ENCODE measurements around the gene ZBTB16. TPM values are rescaled to one million over a fixed set of nuclear protein-coding genes. Genes with fewer than 3 reads are reported as not detected.

The ZBTB16 gene
- total and polyA plus RNA-seq, 2 of the 13 experiments (the other 11 are each of a cell fraction or from before 2014, with no cell fraction given) = not detected

GRCh38 chr11:114054806-114055205 lies 4.7 kb upstream of the ZBTB16 start:
- Histone ChIP-seq H3K27me3 (ENCODE audit: control insufficient read depth in 1 of 2, insufficient read depth in 2 of 2, low read length in 2 of 2) (peaks cover 7 to 35% of the 10 kb centered on the region in 2 experiments; a peak in 4 of 5 replicates), H3K9me3 (ENCODE audit: low read length) (no peaks in the 10 kb centered on the region), H3K4me2 (ENCODE audit: low read depth, low read length) (no peak overlapping the region), H3K4me1 (ENCODE audit: insufficient read depth, low read length) (no peaks in the 10 kb centered on the region), H2AFZ (ENCODE audit: low read length) (no peak overlapping the region), H3K4me3 (replicated peaks in 1 of 3; ENCODE audit: insufficient read depth in 1 of 3, low read depth in 2 of 3, low read length in 3 of 3) (no peak overlapping the region), H3K9ac (ENCODE audit: insufficient read depth, low read depth, low read length) (no peak overlapping the region), H3K27ac (ENCODE audit: extremely low read length, insufficient read depth, low read length) (no peak overlapping the region), H3K79me2 (ENCODE audit: insufficient read depth, low read length) (no peaks in the 10 kb centered on the region), H3K36me3 (replicated peaks in 1 of 2; ENCODE audit: control insufficient read depth in 1 of 2, insufficient read depth in 2 of 2, low read length in 2 of 2) (no peaks in the 10 kb centered on the region), H4K20me1 (ENCODE audit: insufficient read depth, low read length) (no peaks in the 10 kb centered on the region)
- in situ Hi-C loops (cut with HindIII; ENCODE audit: extremely low pct_ligation_motif_present, low pct_unique_long_range_greater_than_20kb) (no loop called here), intact Hi-C loops (cut with micrococcal nuclease; ENCODE audit: unreplicated experiment) (no loop called here)
- BruUV-seq (replicated peaks) = no TSS peak
- FAIRE-seq = no peak
- CTCF ChIA-PET (ENCODE audit: low intra/inter-chr PET ratio, low total read pairs) = no interaction called here
- ATAC-seq = no peak
- POLR2A ChIA-PET = no interaction called here
- TF ChIP-seq DMAP1 (CRISPR knock-in tag; IDR thresholded peaks at IDR 0.05) (no peak), ZNF276 (CRISPR knock-in tag; IDR thresholded peaks at IDR 0.05; ENCODE audit: low read depth) (no peak), HMG20B (CRISPR knock-in tag; conservative IDR thresholded peaks at IDR 0.05) (no peak), NFYB (CRISPR knock-in tag; IDR thresholded peaks at IDR 0.05) (no peak), SRSF9 (IDR thresholded peaks at IDR 0.05; ENCODE audit: borderline replicate concordance, insufficient read depth, low read depth, low read length, poor library complexity, severe bottlenecking) (no peak), NCOA1 (CRISPR knock-in tag; IDR thresholded peaks at IDR 0.05) (no peak), GATAD1 (CRISPR knock-in tag; IDR thresholded peaks at IDR 0.05) (no peak), HOXA9 (CRISPR knock-in tag; IDR thresholded peaks at IDR 0.05; ENCODE audit: borderline replicate concordance) (no peak), ZNF740 (CRISPR knock-in tag; IDR thresholded peaks at IDR 0.05) (no peak), ZNF83 (CRISPR knock-in tag; IDR thresholded peaks at IDR 0.05; ENCODE audit: borderline replicate concordance) (no peak), RNF219 (CRISPR knock-in tag; IDR thresholded peaks at IDR 0.05) (no peak), ZGPAT (CRISPR knock-in tag; IDR thresholded peaks at IDR 0.05) (no peak), EZH2 (conservative IDR thresholded peaks at IDR 0.05; ENCODE audit: low read depth, low read length) (no peak), SMARCE1 (IDR thresholded peaks at IDR 0.05; ENCODE audit: borderline replicate concordance) (no peak), ZNF558 (CRISPR knock-in tag; IDR thresholded peaks at IDR 0.05; ENCODE audit: borderline replicate concordance) (no peak), GLI4 (CRISPR knock-in tag; IDR thresholded peaks at IDR 0.05; ENCODE audit: borderline replicate concordance) (no peak), KMT2A (CRISPR knock-in tag; IDR thresholded peaks at IDR 0.05) (no peak)
- DNase-seq (ENCODE audit: low spot score) = no peak
- WGBS (ENCODE audit: low lambda C conversion rate) = 0% methylated on average over 3 of the region's 3 CpGs

Measured in HepG2 (cell line).